K562 (cell line): ENCODE results near the gene METRNL. TPM values are rescaled to one million over a fixed set of nuclear protein-coding genes. Genes with fewer than 3 reads are reported as not detected.

Experiments
- CCAR2 ChIP-seq: fragments of 200-400 bp; formaldehyde crosslinking; IDR thresholded peaks from 2 replicates; pipeline ENCODE4 v1.6.1; 2017; ENCODE audit warnings: mild to moderate bottlenecking, low read depth, low read length
- CGGBP1 ChIP-seq: fragments of 250-450 bp; sonication (Bioruptor Pico); IDR thresholded peaks from 2 replicates; pipeline ENCODE4 v1.9.0; 2021; ENCODE audit warnings: mild to moderate bottlenecking
- CREBBP ChIP-seq: IDR thresholded peaks from one replicate; pipeline ENCODE4 v1.6.1; 2012; ENCODE audit warnings: low read depth, mild to moderate bottlenecking, control low read depth, inconsistent platforms, low read length
- FIP1L1 ChIP-seq: fragments of 200-400 bp; formaldehyde crosslinking; IDR thresholded peaks from 2 replicates; pipeline ENCODE4 v1.6.1; 2018; ENCODE audit warnings: mild to moderate bottlenecking, low read depth, low read length; ENCODE audit not compliant: poor library complexity, severe bottlenecking
- KLF6 ChIP-seq: fragments of 250-450 bp; sonication (Bioruptor Pico); IDR thresholded peaks from 2 replicates; pipeline ENCODE4 v1.4.0; 2020; ENCODE audit warnings: mild to moderate bottlenecking, moderate library complexity, borderline replicate concordance
- MCM3 ChIP-seq: fragments of 450-650 bp; IDR thresholded peaks from 2 replicates; pipeline ENCODE4 v1.6.1; 2016
- NCOA6 ChIP-seq: fragments of 450-650 bp; IDR thresholded peaks from 2 replicates; pipeline ENCODE4 v1.6.1; 2017; ENCODE audit warnings: mild to moderate bottlenecking
- NFYB ChIP-seq: IDR thresholded peaks from 2 replicates; pipeline ENCODE4 v1.6.1; 2011; ENCODE audit warnings: mild to moderate bottlenecking, moderate library complexity; ENCODE audit not compliant: insufficient read length; ENCODE audit errors: extremely low read depth
- PML ChIP-seq: IDR thresholded peaks from 2 replicates; pipeline ENCODE4 v1.6.1; 2012; ENCODE audit warnings: low read length, inconsistent platforms
- POLR2AphosphoS2 ChIP-seq: IDR thresholded peaks from 2 replicates; pipeline ENCODE4 v1.6.1; 2012; ENCODE audit warnings: low read length, improper control_type of control experiment
- RBM14 ChIP-seq: fragments of 200-400 bp; formaldehyde crosslinking; IDR thresholded peaks from 2 replicates; pipeline ENCODE4 v1.6.1; 2018; ENCODE audit warnings: low read depth, mild to moderate bottlenecking, low read length, moderate library complexity, borderline replicate concordance; ENCODE audit not compliant: insufficient read depth
- SETDB1 ChIP-seq: IDR thresholded peaks from one replicate; pipeline ENCODE4 v1.6.1; 2012; ENCODE audit warnings: low read length, control low read depth, inconsistent platforms
- SPI1 ChIP-seq: IDR thresholded peaks from 2 replicates; pipeline ENCODE4 v1.6.1; 2011; ENCODE audit warnings: low read depth, low read length, control low read depth, borderline replicate concordance
- THAP12 ChIP-seq: fragments of 250-450 bp; sonication (Bioruptor Pico); IDR thresholded peaks from 2 replicates; pipeline ENCODE4 v1.9.0; 2021; ENCODE audit warnings: mild to moderate bottlenecking, inconsistent platforms
- THRA ChIP-seq: fragments of 450-650 bp; IDR thresholded peaks from 2 replicates; pipeline ENCODE4 v1.6.1; 2017; ENCODE audit warnings: mild to moderate bottlenecking, moderate library complexity
- ZNF274 ChIP-seq: IDR thresholded peaks from 2 replicates; pipeline ENCODE4 v1.6.1; 2011; ENCODE audit warnings: low read depth, mild to moderate bottlenecking, low read length, moderate library complexity, borderline replicate concordance
- polyA plus RNA-seq, 8 experiments: library from polyadenylated mRNA; depleted of rRNA in 4 of 8; stranded (reverse) in 5 of 8; unstranded in 3 of 8; fragments of >200 nt; fragmentation: Nextera tagmentation in 2 of 8; fragmentation: Illumina TruSeq in 1 of 8; extraction: Ambion mirVana in 2 of 8; extraction: Trizol in 1 of 8; gene quantifications; 2 replicates each; pipeline versions ENCODE4 v1.2.1 to v1.2.3, GENCODE V29; 2011 to 2014; ENCODE audit warnings: inconsistent platforms in 1 of 8, missing spikeins in 1 of 8
- total RNA-seq, 7 experiments: library from RNA; depleted of rRNA in 6 of 7; stranded (reverse); fragments of >200 nt in 6 of 7; fragmentation: Illumina TruSeq in 2 of 7; extraction: Trizol in 2 of 7; gene quantifications; 2 replicates each; pipeline versions ENCODE4 v1.2.1 to v1.2.3, GENCODE V29; 2011 to 2021; ENCODE audit warnings: low replicate concordance in 1 of 7
- TF ChIP-seq, protein P1 (sequence below): sonication (generic); formaldehyde crosslinking; IDR thresholded peaks from 2 replicates; pipeline ENCODE4 v1.8.0; 2022; ENCODE audit warnings: missing genetic modification reagents, mild to moderate bottlenecking, borderline replicate concordance

The METRNL gene
- total and polyA plus RNA-seq, 9 of the 15 experiments (the other 6 are each of a cell fraction or from before 2014, with no cell fraction given): 0.17 to 31.8 (median 2.9) TPM

- TF ChIP-seq NCOA6: no peak
- no peak for TF ChIP-seq CGGBP1 (CRISPR knock-in tag)
- TF ChIP-seq KLF6: no peak; the same call in 1 of the 2 replicates
- no peak for TF ChIP-seq POLR2AphosphoS2
- TF ChIP-seq PML: no peak
- no peak for TF ChIP-seq SPI1
- TF ChIP-seq FIP1L1: no peak
- TF ChIP-seq, protein P1, sequence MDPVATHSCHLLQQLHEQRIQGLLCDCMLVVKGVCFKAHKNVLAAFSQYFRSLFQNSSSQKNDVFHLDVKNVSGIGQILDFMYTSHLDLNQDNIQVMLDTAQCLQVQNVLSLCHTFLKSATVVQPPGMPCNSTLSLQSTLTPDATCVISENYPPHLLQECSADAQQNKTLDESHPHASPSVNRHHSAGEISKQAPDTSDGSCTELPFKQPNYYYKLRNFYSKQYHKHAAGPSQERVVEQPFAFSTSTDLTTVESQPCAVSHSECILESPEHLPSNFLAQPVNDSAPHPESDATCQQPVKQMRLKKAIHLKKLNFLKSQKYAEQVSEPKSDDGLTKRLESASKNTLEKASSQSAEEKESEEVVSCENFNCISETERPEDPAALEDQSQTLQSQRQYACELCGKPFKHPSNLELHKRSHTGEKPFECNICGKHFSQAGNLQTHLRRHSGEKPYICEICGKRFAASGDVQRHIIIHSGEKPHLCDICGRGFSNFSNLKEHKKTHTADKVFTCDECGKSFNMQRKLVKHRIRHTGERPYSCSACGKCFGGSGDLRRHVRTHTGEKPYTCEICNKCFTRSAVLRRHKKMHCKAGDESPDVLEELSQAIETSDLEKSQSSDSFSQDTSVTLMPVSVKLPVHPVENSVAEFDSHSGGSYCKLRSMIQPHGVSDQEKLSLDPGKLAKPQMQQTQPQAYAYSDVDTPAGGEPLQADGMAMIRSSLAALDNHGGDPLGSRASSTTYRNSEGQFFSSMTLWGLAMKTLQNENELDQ (CRISPR knock-in tag): no peak
- no peak for TF ChIP-seq CREBBP
- no peak for TF ChIP-seq MCM3
- TF ChIP-seq NFYB: peak; percentile 67
- no peak for TF ChIP-seq SETDB1
- no peak for TF ChIP-seq ZNF274
- TF ChIP-seq RBM14: no peak
- TF ChIP-seq THAP12: peak; percentile 33; the same call in 1 of the 2 replicates
- TF ChIP-seq CCAR2: no peak
- no peak for TF ChIP-seq THRA
Observed at GRCh38 chr17:83051396-83052240, 27.8 kb upstream of the METRNL start (continued).
